ENCODE results near the gene CARM1. TPM values are rescaled to one million over a fixed set of nuclear protein-coding genes. Genes with fewer than 3 reads are reported as not detected.
A peak's percentile ranks its signal among the peaks of the same experiment; 100 is the strongest.

Gene CARM1
- total and polyA plus RNA-seq, 2 donors from 2014 or later = 21.9 to 41.2 TPM

DNA sequence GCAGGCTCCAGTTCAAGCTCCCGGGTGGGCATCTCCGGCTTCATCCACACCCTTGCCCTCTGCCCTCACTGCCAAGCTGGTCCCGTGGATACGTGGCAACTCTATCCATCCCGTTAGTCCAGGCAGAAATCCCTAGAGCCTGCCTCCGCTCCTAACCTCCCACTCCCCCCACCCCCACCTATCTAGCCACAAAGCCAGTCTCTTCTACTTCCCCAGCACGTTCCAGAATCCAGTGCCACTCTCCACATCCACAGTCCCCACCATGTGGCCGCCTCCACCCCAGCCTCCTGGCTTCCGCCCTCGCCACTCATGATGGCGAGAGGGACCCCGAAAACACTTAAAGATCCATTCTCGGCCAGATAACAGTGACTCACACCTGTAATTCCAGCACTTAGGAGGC lies 53.2 kb downstream of the CARM1 start:
- intact Hi-C loops (cut with DNase I) = no loop called here
- no peak overlapping the region for H3K27ac ChIP-seq (ENCODE audit: low read depth in 2 of 2, low read length in 2 of 2)
- H3K36me3 ChIP-seq (ENCODE audit: control insufficient read depth in 2 of 3, insufficient read depth in 3 of 3, low read length in 3 of 3) = peaks cover 0 to 13% (median 6%) of the 10 kb centered on the region in 3 donors
- no peak for DNase-seq
- TF ChIP-seq, protein P1, sequence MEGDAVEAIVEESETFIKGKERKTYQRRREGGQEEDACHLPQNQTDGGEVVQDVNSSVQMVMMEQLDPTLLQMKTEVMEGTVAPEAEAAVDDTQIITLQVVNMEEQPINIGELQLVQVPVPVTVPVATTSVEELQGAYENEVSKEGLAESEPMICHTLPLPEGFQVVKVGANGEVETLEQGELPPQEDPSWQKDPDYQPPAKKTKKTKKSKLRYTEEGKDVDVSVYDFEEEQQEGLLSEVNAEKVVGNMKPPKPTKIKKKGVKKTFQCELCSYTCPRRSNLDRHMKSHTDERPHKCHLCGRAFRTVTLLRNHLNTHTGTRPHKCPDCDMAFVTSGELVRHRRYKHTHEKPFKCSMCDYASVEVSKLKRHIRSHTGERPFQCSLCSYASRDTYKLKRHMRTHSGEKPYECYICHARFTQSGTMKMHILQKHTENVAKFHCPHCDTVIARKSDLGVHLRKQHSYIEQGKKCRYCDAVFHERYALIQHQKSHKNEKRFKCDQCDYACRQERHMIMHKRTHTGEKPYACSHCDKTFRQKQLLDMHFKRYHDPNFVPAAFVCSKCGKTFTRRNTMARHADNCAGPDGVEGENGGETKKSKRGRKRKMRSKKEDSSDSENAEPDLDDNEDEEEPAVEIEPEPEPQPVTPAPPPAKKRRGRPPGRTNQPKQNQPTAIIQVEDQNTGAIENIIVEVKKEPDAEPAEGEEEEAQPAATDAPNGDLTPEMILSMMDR (IDR thresholded peaks at IDR 0.05; ENCODE audit: borderline replicate concordance, extremely low read depth, insufficient read depth) = no peak
- H3K9ac ChIP-seq (ENCODE audit: low read length in 3 of 3) = no peak overlapping the region
- peaks cover 0 to 13% (median 5%) of the 10 kb centered on the region in 3 donors for H3K4me1 ChIP-seq (ENCODE audit: control insufficient read depth in 2 of 3, insufficient read depth in 2 of 3, low read depth in 1 of 3, low read length in 3 of 3)
- FAIRE-seq = no peak
- H3K27me3 ChIP-seq (ENCODE audit: control insufficient read depth, insufficient read depth, low read length) = no peaks in the 10 kb centered on the region
- H3K9me3 ChIP-seq (ENCODE audit: control insufficient read depth in 2 of 3, insufficient read depth in 1 of 3, low read length in 3 of 3) = no peaks in the 10 kb centered on the region
- no peak overlapping the region for H3K4me3 ChIP-seq (ENCODE audit: low read length in 3 of 3)

DNA sequence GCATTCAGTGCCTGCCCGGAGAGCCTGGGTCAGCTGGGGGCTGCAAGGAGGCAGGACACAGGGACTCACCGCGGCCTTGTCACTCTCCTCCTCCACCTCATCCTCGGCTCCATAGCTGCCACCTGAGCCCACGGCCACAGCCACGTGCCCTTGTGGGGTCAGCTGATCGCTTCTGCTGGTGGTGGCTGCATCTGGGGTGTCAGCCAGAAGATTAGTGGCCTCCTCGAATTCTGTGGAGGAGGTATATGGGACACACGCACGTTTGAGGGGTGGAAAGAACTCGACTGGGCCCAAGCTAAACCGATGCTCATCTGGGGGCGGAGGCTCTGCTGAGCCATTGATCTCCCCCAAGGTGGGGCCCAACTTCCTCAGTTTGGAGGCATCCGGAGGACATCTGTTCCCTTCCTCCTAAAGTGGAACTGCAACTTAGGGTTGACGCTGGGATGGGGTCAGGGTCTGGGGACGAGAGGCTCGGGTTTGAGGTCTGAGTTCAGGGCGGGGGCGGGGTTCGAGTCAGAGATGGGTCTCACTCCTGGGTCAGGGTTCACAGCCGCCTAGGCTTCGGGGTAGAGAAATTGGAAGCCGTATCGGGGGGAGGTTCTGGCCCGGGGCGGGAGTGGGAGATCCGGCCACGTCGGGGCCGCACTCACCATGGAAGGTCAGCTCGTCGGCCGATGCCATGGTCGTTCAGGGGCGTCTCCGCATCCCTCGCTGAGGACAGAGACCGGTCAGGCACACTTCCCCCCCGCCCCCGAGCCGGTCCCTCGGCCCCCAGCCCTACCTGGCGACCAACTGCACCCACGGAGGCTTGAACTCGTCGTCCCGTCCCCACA lies 56.6 kb downstream of the CARM1 start:
- peak overlapping the region; percentile 65 to 67 for H3K27ac ChIP-seq (ENCODE audit: low read depth in 2 of 2, low read length in 2 of 2)
- FAIRE-seq = no peak
- H3K9ac ChIP-seq (ENCODE audit: low read length in 3 of 3) = peak overlapping the region; percentile 26 to 89 (median 49)
- intact Hi-C loops (cut with DNase I) = no loop called here
- peaks cover 0 to 19% (median 6%) of the 10 kb centered on the region in 3 donors for H3K36me3 ChIP-seq (ENCODE audit: control insufficient read depth in 2 of 3, insufficient read depth in 3 of 3, low read length in 3 of 3)
- H3K4me1 ChIP-seq (ENCODE audit: control insufficient read depth in 2 of 3, insufficient read depth in 2 of 3, low read depth in 1 of 3, low read length in 3 of 3) = peaks cover 0 to 15% (median 5%) of the 10 kb centered on the region in 3 donors
- DNase-seq = no peak
- no peaks in the 10 kb centered on the region for H3K27me3 ChIP-seq (ENCODE audit: control insufficient read depth, insufficient read depth, low read length)
- TF ChIP-seq, protein P1 (IDR thresholded peaks at IDR 0.05; ENCODE audit: borderline replicate concordance, extremely low read depth, insufficient read depth) = no peak
- no peaks in the 10 kb centered on the region for H3K9me3 ChIP-seq (ENCODE audit: control insufficient read depth in 2 of 3, insufficient read depth in 1 of 3, low read length in 3 of 3)
- peak overlapping the region; percentile 65 to 82 (median 66) for H3K4me3 ChIP-seq (ENCODE audit: low read length in 3 of 3)

DNA sequence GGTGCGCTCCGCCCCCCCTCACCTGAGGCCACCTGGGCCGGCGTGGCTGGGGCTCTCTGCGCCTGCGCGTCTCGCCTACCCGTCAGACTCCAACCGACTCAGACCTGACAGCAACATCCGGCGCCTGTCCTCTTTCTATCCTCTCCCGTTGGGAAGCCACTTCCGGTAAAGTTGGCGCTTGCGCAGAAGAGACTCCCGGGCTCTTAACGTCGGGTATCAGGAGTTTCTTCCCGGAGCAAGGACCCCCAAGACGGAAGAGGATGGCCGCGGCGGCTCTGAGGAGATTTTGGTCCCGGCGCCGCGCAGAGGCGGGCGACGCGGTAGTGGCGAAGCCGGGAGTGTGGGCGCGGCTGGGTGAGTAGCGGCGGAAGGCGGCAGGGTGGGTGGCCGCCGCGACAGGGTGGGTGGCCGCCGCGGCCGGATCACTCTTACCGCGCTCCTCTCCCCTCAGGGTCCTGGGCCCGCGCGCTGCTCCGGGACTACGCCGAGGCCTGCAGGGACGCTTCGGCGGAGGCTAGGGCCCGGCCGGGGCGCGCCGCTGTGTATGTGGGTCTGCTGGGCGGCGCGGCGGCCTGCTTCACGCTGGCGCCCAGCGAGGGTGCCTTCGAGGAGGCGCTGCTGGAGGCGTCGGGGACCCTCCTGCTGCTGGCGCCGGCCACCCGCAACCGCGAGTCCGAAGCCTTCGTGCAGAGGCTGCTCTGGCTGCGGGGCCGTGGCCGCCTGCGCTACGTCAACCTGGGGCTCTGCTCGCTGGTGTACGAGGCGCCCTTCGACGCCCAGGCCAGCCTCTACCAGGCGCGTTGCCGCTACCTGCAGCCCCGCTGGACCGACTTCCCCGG lies 57.4 kb downstream of the CARM1 start, which contains the start of the genes TIMM29 and YIPF2:
Gene TIMM29 (plus strand): TSS at position 249 of the 839 bp plus-strand sequence. CDS start 12 bp downstream, at position 261.
Gene YIPF2 (minus strand): TSS at position 77 of the 839 bp plus-strand sequence. CDS start 229 bp downstream, outside the sequence.
- Histone ChIP-seq H3K36me3 (ENCODE audit: control insufficient read depth in 2 of 3, insufficient read depth in 3 of 3, low read length in 3 of 3) (peaks cover 0 to 19% (median 6%) of the 10 kb centered on the region in 3 donors), H3K4me1 (ENCODE audit: control insufficient read depth in 2 of 3, insufficient read depth in 2 of 3, low read depth in 1 of 3, low read length in 3 of 3) (peaks cover 0 to 15% (median 5%) of the 10 kb centered on the region in 3 donors), H3K27me3 (ENCODE audit: control insufficient read depth, insufficient read depth, low read length) (no peaks in the 10 kb centered on the region), H3K9me3 (ENCODE audit: control insufficient read depth in 2 of 3, insufficient read depth in 1 of 3, low read length in 3 of 3) (no peaks in the 10 kb centered on the region), H3K4me3 (ENCODE audit: low read length in 3 of 3) (peak within 1 kb of the TSS; percentile 65 to 82 (median 66)), H3K27ac (ENCODE audit: low read depth in 2 of 2, low read length in 2 of 2) (peak within 1 kb of the TSS; percentile 65 to 67), H3K9ac (ENCODE audit: low read length in 3 of 3) (peak within 1 kb of the TSS; percentile 49 to 89 (median 82))
- DNase-seq (peak; percentile 98 to 100 (median 99)), FAIRE-seq (peak; percentile 51)
- TF ChIP-seq, protein P1 (IDR thresholded peaks at IDR 0.05; ENCODE audit: borderline replicate concordance, extremely low read depth, insufficient read depth) = peak; percentile 13
- intact Hi-C loops (cut with DNase I) = no loop called here
